H7 (cell line): ENCODE data around the gene HIVEP2. TPM values are rescaled to one million over a fixed set of nuclear protein-coding genes. Genes with fewer than 3 reads are reported as not detected.

Source experiments
- DNase-seq: peaks from one replicate; pipeline ENCODE4 v3.0.0; 2012
- H3K27me3 ChIP-seq: 2 replicates; pipeline ENCODE4 v1.6.0; 2011; ENCODE audit warnings: mild to moderate bottlenecking, low read length; ENCODE audit not compliant: control insufficient read depth, insufficient read depth
- H3K36me3 ChIP-seq: replicated peaks from 2 replicates; pipeline ENCODE4 v1.5.1; 2011; ENCODE audit warnings: low read length; ENCODE audit not compliant: control insufficient read depth, insufficient read depth
- H3K4me3 ChIP-seq: 2 replicates; pipeline ENCODE4 v1.5.1; 2011; ENCODE audit warnings: low read depth, mild to moderate bottlenecking, control low read depth, low read length, moderate library complexity; ENCODE audit not compliant: insufficient read depth
- total RNA-seq: library from RNA; depleted of rRNA; stranded (reverse); fragments of >200 nt; shearing (Covaris generic); gene quantifications from 2 replicates; pipeline ENCODE4 v1.2.3, GENCODE V29; 2014

HIVEP2 gene
- total RNA-seq, 1 experiment from 2014 or later: 4.1 TPM

GRCh38 chr6:142794424-142794823, 150.6 kb downstream of the HIVEP2 start:
- Histone ChIP-seq H3K4me3 (no peak overlapping the region), H3K27me3 (no peaks in the 10 kb centered on the region), H3K36me3 (no peaks in the 10 kb centered on the region)
- no peak for DNase-seq

- no peaks in the 10 kb centered on the region for H3K27me3 ChIP-seq
- no peaks in the 10 kb centered on the region for H3K36me3 ChIP-seq
- H3K4me3 ChIP-seq: no peak overlapping the region
- DNase-seq: no peak
These were observed 154.7 kb downstream of the HIVEP2 start for GRCh38 chr6:142790257-142790656.

GRCh38 chr6:142787422-142787821, 157.6 kb downstream of the HIVEP2 start:
- no peak for DNase-seq
- no peaks in the 10 kb centered on the region for H3K27me3 ChIP-seq
- H3K36me3 ChIP-seq: no peaks in the 10 kb centered on the region
- no peak overlapping the region for H3K4me3 ChIP-seq

- H3K27me3 ChIP-seq: no peaks in the 10 kb centered on the region
- no peak for DNase-seq
These were observed 158.5 kb downstream of the HIVEP2 start for GRCh38 chr6:142786476-142786875.

DNA sequence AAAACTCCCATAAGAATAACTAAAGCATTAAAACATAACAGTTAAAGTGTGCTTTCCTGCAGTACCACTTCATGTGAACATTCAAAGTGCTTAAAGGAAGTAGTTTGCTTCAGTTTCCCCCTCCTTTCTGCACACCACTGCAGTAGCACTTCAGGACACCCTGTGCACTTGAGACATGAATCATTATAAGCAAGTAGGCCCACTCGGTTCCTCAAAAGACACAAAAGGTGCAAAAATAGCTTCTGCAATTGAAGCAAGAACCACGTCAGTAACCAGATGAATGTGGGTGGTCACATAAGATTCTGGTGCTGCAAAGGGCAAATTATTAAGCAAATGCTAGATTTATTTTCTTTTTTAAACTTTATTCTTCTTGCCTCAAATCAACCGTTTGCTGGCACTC, 160.6 kb downstream of the HIVEP2 start:
- Histone ChIP-seq H3K36me3 (no peaks in the 10 kb centered on the region), H3K27me3 (no peaks in the 10 kb centered on the region), H3K4me3 (no peak overlapping the region)
- DNase-seq: no peak

More at GRCh38 chr6:142786476-142786875, 158.5 kb downstream of the HIVEP2 start:
- Histone ChIP-seq H3K4me3 (no peak overlapping the region), H3K36me3 (no peaks in the 10 kb centered on the region)

DNA sequence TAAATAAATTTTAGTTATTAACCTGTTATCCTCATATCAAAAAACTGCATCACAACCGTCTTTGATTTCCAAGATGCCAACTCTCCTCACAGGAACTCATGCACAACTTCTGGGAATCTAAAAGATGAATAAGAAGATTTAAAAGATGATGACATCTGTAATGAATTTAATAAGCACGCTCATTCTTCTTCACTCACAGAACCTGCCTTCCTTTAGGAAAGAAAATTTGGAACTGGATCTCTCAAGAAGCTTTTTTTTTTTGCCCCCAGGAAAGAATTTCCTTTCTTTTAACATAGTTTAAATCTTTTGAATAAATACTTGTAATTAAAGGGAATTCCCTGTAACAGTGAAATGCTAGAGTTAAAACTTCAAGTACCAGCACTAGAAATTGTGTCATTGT, 161.5 kb downstream of the HIVEP2 start:
- Histone ChIP-seq H3K36me3 (no peaks in the 10 kb centered on the region), H3K4me3 (no peak overlapping the region), H3K27me3 (no peaks in the 10 kb centered on the region)
- no peak for DNase-seq

DNA sequence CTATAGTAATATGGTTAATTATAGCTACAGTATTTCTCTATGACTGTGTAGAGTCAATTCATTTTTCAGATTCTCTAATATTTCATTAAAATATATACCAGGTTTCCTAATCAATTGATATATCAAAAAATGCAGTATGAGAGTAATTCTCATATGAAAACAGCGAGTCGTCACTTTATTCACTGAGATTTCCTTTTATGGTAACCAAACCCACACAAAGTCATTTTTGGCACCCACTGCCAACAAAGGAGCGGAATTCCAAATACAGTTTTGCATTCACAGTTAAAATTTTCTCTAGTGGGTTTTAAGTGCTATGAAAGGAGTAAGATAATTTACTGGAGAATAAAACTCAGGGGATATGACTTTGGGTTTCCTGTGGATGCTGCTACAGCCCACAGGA, 163.8 kb downstream of the HIVEP2 start:
- no peak for DNase-seq
- H3K27me3 ChIP-seq: no peaks in the 10 kb centered on the region
- no peak overlapping the region for H3K4me3 ChIP-seq
- H3K36me3 ChIP-seq: no peaks in the 10 kb centered on the region

DNA sequence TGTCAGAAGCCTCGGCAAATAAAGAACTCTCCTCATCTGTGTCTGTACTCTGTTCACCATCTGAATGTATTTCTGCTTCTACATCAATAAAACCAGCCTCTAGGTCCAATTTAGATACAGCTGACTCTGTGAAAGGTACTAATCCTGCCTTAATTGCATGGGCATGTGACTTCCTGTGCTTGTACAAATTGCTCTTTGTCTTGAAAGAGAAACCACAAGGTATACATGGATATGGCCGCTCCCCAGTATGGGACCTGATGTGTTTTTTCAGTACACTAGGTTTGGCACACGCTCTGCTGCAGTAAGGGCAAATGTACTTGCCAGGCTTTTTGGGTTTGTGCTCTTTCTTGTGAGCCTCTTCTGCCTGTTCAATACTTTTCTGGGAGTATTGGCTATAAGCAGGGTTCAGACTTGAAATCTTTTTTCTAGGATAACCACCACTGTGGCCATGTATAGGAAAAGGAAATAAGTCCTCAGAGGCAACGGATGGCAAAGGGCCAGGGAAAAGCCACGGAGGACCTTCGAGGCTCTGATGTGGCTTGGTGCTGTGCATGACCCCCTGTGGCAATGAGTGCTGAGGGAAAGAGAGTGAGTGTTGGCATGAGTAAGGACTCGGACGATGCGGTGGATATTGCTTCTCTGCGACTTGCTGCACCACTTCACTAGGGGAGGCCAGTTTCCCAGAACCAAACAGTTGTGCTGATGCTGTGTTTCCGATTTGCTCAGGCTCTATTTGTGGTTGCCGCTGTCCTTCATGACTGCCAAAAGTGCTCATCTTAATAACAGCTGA, 170.9 kb downstream of the HIVEP2 start:
- no peaks in the 10 kb centered on the region for H3K27me3 ChIP-seq
- no peak for DNase-seq
- H3K4me3 ChIP-seq: no peak overlapping the region
- H3K36me3 ChIP-seq: peaks cover 9% of the 10 kb centered on the region

GRCh38 chr6:142773324-142773723, 171.7 kb downstream of the HIVEP2 start:
- no peak for DNase-seq
- H3K36me3 ChIP-seq: peaks cover 9% of the 10 kb centered on the region
- no peak overlapping the region for H3K4me3 ChIP-seq
- H3K27me3 ChIP-seq: no peaks in the 10 kb centered on the region

DNA sequence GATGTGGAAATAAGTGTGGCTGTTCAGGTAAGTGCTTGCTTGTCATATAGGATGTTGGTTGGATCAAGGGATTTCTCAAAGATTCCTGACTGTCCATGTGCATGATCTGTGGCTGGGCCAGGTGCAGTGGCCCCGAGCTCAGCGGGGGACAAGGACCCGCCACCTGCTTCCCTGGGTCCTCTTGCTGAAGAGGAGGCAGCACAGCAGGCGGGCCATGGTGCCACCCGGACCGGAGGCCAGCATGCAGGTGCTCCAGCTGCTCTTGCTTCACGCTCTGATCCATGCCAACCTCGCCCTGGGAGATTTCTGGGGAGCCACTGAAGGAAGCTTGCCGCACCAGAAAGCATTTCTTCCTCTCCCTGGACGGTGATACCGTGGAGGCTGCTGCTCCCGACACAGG, 173.8 kb downstream of the HIVEP2 start:
- no peak for DNase-seq
- Histone ChIP-seq H3K4me3 (no peak overlapping the region), H3K36me3 (peaks cover 9% of the 10 kb centered on the region), H3K27me3 (no peaks in the 10 kb centered on the region)

GRCh38 chr6:142765306-142765705, 179.7 kb downstream of the HIVEP2 start:
- Histone ChIP-seq H3K27me3 (no peaks in the 10 kb centered on the region), H3K4me3 (no peak overlapping the region), H3K36me3 (peaks cover 2% of the 10 kb centered on the region)
- DNase-seq: no peak

DNA sequence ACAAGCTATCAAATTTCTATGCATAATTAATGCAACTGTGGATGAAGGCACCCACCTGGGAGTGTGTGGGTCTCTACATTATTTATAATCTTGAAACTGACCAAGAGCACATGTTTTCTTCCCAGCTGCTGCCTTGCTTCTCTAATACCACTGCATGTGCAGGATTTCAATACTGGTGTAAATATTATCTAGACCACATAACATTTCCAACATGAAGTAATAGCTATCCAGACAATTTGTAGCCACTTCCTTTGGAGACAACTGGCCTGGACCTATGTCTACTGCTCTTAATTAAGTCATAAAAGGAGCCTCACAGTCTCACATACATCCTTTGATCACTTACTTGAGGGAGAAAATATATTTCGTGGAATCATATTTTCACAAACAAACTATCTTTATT, 180.7 kb downstream of the HIVEP2 start:
- Histone ChIP-seq H3K36me3 (peaks cover 9% of the 10 kb centered on the region), H3K4me3 (no peak overlapping the region), H3K27me3 (no peaks in the 10 kb centered on the region)
- no peak for DNase-seq

DNA sequence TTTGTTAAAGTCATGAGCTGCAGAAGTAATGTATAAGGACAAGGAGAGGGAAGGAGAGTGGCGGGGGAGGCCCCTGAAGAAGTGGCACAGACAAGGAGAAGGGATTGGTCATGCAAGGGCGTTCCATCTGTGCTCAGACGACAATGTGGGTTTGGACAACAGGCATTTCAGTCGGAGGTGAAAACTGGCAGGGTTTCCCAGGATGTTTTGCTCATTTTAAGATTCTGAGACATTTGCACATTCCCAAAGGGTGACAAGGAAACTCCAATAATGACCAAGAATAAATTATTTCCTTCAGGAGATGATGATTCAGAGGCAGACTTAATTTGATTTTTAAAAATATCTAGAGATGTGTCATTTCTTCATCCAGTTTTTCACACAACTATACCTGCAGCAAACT, 181.8 kb downstream of the HIVEP2 start:
- Histone ChIP-seq H3K36me3 (peaks cover 10% of the 10 kb centered on the region), H3K4me3 (no peak overlapping the region), H3K27me3 (no peaks in the 10 kb centered on the region)
- no peak for DNase-seq

DNA sequence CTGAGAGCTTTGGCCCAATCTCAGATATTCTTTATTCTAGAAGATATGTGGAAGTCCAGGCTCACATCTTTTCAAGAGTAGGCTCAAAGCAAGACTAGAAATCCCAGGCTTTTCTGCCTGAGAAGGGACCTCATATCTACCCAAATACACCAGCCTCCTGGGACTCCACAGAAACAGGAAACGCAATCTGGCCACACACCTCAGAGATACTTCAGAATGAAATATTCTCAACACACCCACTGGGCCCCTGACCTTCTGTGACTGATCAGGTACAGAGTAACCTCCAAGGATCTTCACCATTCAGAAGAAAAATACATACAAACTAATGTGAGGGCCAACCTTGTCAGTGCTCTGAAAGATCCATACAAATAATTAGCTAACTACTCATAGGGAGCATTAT, 183.2 kb downstream of the HIVEP2 start:
- Histone ChIP-seq H3K36me3 (peaks cover 10% of the 10 kb centered on the region), H3K4me3 (no peak overlapping the region), H3K27me3 (no peaks in the 10 kb centered on the region)
- DNase-seq: no peak

- no peak overlapping the region for H3K4me3 ChIP-seq
- peaks cover 10% of the 10 kb centered on the region for H3K36me3 ChIP-seq
- no peak for DNase-seq
- H3K27me3 ChIP-seq: no peaks in the 10 kb centered on the region
These were observed 184.8 kb downstream of the HIVEP2 start for GRCh38 chr6:142760152-142760551.

DNA sequence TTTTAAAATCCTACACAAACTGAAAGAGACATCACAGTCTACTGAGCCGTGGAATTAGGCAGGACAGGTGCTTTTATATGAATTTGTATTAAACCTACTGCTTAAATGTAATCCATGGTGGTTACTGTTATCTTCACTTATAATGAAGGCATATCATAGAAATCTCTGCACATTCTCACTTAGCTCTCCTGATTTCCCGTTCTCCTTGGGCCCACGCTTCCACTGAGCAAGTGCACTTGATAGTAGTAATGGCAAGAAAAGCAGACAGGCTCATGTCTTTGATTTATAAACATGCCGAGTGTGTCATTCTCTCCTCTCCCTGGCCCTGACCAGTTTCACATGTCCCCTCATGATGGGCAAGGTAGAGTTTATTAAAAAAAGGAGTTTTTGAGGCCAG, 186.3 kb downstream of the HIVEP2 start:
- H3K4me3 ChIP-seq: no peak overlapping the region
- no peaks in the 10 kb centered on the region for H3K27me3 ChIP-seq
- H3K36me3 ChIP-seq: peaks cover 10% of the 10 kb centered on the region
- DNase-seq: no peak
